NCI-H2196 (cell line): ENCODE measurements around the gene NEXMIF.
"Not testable (repeated sequence)": the region's sequence is repeated elsewhere in the genome, so short reads cannot be mapped to it uniquely, and the experiment has no call there.

ENCODE experiments used
- DNase-seq: peaks from one replicate; lab custom pipeline; 2025; ENCODE audit not compliant: unreplicated experiment; lab: John Stamatoyannopoulos, UW

The NEXMIF gene

GRCh38 chrX:74797338-74797887, 127.8 kb downstream of the NEXMIF start:
- no peak for DNase-seq

GRCh38 chrX:74788545-74789086, 136.6 kb downstream of the NEXMIF start:
- peak; percentile 25 for DNase-seq

- no peak for DNase-seq
Measured at GRCh38 chrX:74784629-74785028, 140.6 kb downstream of the NEXMIF start.

- DNase-seq = no peak
Measured at GRCh38 chrX:74781507-74782034, 143.7 kb downstream of the NEXMIF start.

- DNase-seq = no peak
Measured at GRCh38 chrX:74779175-74779574, 146.1 kb downstream of the NEXMIF start.

- no peak for DNase-seq
Measured at GRCh38 chrX:74774988-74775387, 150.3 kb downstream of the NEXMIF start.

GRCh38 chrX:74736450-74736849, 188.8 kb downstream of the NEXMIF start:
- no peak for DNase-seq

GRCh38 chrX:74705269-74705668, 220.0 kb downstream of the NEXMIF start:
- no peak for DNase-seq

GRCh38 chrX:74701343-74701742, 223.9 kb downstream of the NEXMIF start:
- not testable (repeated sequence) for DNase-seq

- DNase-seq = no peak
Measured at GRCh38 chrX:74684466-74684865, 240.8 kb downstream of the NEXMIF start.
